Measurements from ENCODE around the gene PLEKHA4. TPM values are rescaled to one million over a fixed set of nuclear protein-coding genes. Genes with fewer than 3 reads are reported as not detected.

Gene PLEKHA4
- total and polyA plus RNA-seq, 2 of the 13 experiments (the other 11 are each of a cell fraction or from before 2014, with no cell fraction given) = 4.8 to 6.0 TPM

DNA sequence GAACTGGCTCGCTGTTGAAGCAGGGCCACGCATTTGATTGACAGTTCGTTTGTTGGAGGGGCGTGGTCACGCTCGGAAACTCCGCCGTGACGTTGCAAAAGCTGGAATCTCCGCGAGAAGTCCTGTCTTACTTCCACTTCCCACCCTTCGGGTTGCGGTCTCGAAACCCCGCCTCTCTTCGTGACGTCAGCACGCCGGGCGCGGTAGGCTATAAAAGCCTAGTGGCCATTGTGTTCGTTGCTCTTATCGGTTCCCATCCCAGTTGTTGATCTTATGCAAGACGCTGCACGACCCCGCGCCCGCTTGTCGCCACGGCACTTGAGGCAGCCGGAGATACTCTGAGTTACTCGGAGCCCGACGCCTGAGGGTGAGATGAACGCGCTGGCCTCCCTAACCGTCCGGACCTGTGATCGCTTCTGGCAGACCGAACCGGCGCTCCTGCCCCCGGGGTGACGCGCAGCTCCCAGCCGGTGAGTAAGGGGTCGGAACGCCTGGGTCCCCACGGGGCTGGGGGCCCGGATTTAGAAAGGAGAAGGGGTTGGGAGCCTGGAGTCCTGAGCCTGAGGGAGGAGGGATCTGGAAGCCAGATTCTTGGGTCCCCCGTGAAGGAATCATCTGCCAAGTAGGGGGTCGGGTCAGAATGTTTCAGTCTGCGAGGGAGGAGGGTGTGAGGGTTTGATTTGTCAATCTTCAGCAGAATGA, 3.9 kb upstream of the PLEKHA4 start, which contains the start of gene PPP1R15A (continued):
- no peak for TF ChIP-seq ZNF616 (CRISPR knock-in tag; IDR thresholded peaks at IDR 0.05; ENCODE audit: low read depth)
- TF ChIP-seq SKI (IDR thresholded peaks at IDR 0.05; ENCODE audit: partially characterized antibody) = peak; percentile 20
- TF ChIP-seq KDM4B (CRISPR knock-in tag; IDR thresholded peaks at IDR 0.05) = peak; percentile 75; the same call in 1 of the 2 replicates
- TF ChIP-seq RFX3 (CRISPR knock-in tag; IDR thresholded peaks at IDR 0.05) = no peak
- peak; percentile 73; the same call in 1 of the 2 replicates for TF ChIP-seq SP5 (CRISPR knock-in tag; IDR thresholded peaks at IDR 0.05; ENCODE audit: borderline replicate concordance, low read depth)
- peak; percentile 89 for TF ChIP-seq SP4 (CRISPR knock-in tag; IDR thresholded peaks at IDR 0.05)
- TF ChIP-seq RBFOX2 (IDR thresholded peaks at IDR 0.05; ENCODE audit: low read depth, low read length) = peak; percentile 93
- TF ChIP-seq NFE2L1 (CRISPR knock-in tag; IDR thresholded peaks at IDR 0.05; ENCODE audit: borderline replicate concordance) = no peak
- TF ChIP-seq HOXA5 (CRISPR knock-in tag; IDR thresholded peaks at IDR 0.05) = no peak
- TF ChIP-seq NAIF1 (CRISPR knock-in tag; IDR thresholded peaks at IDR 0.05; ENCODE audit: borderline replicate concordance) = 0 out of 2 replicates have a peak, but pooled peaks have one; percentile 63
- peak; percentile 79; the same call in 1 of the 2 replicates for TF ChIP-seq NRL (CRISPR knock-in tag; IDR thresholded peaks at IDR 0.05; ENCODE audit: borderline replicate concordance)
- no peak for TF ChIP-seq SRSF1 (optimal IDR thresholded peaks at IDR 0.05; ENCODE audit: low read depth, low read length)
- TF ChIP-seq ZMAT5 (CRISPR knock-in tag; IDR thresholded peaks at IDR 0.05; ENCODE audit: borderline replicate concordance, low read depth) = no peak
- TF ChIP-seq SOX6 (IDR thresholded peaks at IDR 0.05) = no peak
- peak; percentile 55; the same call in 1 of the 2 replicates for TF ChIP-seq SOX6 (CRISPR knock-in tag; IDR thresholded peaks at IDR 0.05)
- TF ChIP-seq, protein P1, sequence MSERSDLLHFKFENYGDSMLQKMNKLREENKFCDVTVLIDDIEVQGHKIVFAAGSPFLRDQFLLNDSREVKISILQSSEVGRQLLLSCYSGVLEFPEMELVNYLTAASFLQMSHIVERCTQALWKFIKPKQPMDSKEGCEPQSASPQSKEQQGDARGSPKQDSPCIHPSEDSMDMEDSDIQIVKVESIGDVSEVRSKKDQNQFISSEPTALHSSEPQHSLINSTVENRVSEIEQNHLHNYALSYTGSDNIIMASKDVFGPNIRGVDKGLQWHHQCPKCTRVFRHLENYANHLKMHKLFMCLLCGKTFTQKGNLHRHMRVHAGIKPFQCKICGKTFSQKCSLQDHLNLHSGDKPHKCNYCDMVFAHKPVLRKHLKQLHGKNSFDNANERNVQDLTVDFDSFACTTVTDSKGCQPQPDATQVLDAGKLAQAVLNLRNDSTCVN (CRISPR knock-in tag; IDR thresholded peaks at IDR 0.05; ENCODE audit: borderline replicate concordance) = 0 out of 2 replicates have a peak, but pooled peaks have one; percentile 49
- TF ChIP-seq, protein P2, sequence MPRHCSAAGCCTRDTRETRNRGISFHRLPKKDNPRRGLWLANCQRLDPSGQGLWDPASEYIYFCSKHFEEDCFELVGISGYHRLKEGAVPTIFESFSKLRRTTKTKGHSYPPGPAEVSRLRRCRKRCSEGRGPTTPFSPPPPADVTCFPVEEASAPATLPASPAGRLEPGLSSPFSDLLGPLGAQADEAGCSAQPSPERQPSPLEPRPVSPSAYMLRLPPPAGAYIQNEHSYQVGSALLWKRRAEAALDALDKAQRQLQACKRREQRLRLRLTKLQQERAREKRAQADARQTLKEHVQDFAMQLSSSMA (CRISPR knock-in tag; IDR thresholded peaks at IDR 0.05) = 0 out of 2 replicates have a peak, but pooled peaks have one; percentile 10
- TF ChIP-seq, protein P3, sequence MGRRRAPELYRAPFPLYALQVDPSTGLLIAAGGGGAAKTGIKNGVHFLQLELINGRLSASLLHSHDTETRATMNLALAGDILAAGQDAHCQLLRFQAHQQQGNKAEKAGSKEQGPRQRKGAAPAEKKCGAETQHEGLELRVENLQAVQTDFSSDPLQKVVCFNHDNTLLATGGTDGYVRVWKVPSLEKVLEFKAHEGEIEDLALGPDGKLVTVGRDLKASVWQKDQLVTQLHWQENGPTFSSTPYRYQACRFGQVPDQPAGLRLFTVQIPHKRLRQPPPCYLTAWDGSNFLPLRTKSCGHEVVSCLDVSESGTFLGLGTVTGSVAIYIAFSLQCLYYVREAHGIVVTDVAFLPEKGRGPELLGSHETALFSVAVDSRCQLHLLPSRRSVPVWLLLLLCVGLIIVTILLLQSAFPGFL (CRISPR knock-in tag; IDR thresholded peaks at IDR 0.05) = no peak
- TF ChIP-seq RFX5 (IDR thresholded peaks at IDR 0.05; ENCODE audit: low read depth, low read length) = peak; percentile 80
- 0 out of 2 replicates have a peak, but pooled peaks have one; percentile 34 for TF ChIP-seq ZNF451 (CRISPR knock-in tag; IDR thresholded peaks at IDR 0.05)
- TF ChIP-seq ZNF619 (CRISPR knock-in tag; IDR thresholded peaks at IDR 0.05) = peak; percentile 37; the same call in 1 of the 2 replicates
- TF ChIP-seq, protein P4, sequence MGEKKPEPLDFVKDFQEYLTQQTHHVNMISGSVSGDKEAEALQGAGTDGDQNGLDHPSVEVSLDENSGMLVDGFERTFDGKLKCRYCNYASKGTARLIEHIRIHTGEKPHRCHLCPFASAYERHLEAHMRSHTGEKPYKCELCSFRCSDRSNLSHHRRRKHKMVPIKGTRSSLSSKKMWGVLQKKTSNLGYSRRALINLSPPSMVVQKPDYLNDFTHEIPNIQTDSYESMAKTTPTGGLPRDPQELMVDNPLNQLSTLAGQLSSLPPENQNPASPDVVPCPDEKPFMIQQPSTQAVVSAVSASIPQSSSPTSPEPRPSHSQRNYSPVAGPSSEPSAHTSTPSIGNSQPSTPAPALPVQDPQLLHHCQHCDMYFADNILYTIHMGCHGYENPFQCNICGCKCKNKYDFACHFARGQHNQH (CRISPR knock-in tag; IDR thresholded peaks at IDR 0.05) = peak; percentile 65
- no peak for TF ChIP-seq SRSF9 (IDR thresholded peaks at IDR 0.05; ENCODE audit: borderline replicate concordance, insufficient read depth, low read depth, low read length, poor library complexity, severe bottlenecking)
- TF ChIP-seq TAF1 (CRISPR knock-in tag; IDR thresholded peaks at IDR 0.05) = peak; percentile 91
- TF ChIP-seq ZNF672 (CRISPR knock-in tag; IDR thresholded peaks at IDR 0.05) = no peak
- TF ChIP-seq HOXA9 (CRISPR knock-in tag; IDR thresholded peaks at IDR 0.05; ENCODE audit: borderline replicate concordance) = peak; percentile 40; the same call in 1 of the 2 replicates
